Measurements from ENCODE around the gene APRT. TPM values are rescaled to one million over a fixed set of nuclear protein-coding genes. Genes with fewer than 3 reads are reported as not detected.
A peak's percentile ranks its signal among the peaks of the same experiment; 100 is the strongest.

The APRT gene
- total RNA-seq, 4 donors from 2014 or later = 81.6 to 221 (median 149) TPM

DNA sequence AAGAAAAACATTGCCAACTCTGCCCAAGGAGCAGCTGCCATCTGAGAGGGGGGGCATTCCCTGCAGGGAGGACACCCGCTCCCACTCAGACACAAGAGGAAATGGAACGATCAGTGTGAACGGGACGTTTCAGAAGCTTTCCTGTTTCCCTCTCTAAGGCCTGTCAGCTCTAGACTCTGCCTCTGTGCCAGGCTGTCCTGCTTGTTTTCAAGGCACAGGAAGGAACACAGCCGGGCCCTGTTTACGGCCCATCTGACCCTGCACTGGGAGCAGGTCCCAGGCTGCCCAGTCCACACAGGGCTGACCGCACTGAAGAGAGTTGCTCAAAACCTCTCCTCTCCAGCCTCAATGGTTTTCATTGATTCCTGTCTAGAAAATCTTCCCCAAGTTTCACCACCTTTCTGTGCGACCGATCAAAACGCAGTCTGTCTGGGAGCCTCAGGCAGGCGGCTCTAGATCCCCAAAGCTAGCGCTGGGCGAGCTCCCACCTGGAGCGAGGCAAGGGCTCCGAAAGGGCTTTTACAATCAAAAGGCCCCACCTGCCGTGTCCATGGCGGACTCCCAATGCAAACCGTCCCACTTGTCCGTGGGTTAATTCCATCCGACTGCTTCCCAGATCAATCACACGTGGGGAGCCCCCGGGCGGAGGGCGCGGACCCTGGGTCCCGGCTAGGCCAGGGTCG lies 28.2 kb downstream of the APRT start:
- Histone ChIP-seq H3K4me3 (peak overlapping the region; percentile 57 to 87 (median 74)), H3K27ac (peak overlapping the region; percentile 90 to 97 (median 94)), H3K4me1 (peaks cover 38 to 58% (median 53%) of the 10 kb centered on the region in 4 donors), H3K36me3 (no peaks in the 10 kb centered on the region), H3K9me3 (no peaks in the 10 kb centered on the region), H3K27me3 (no peaks in the 10 kb centered on the region)
- intact Hi-C loops (cut with DNase I; ENCODE audit: low total_unique reads) = no loop called here
- DNase-seq = no peak
- in situ Hi-C loops (cut with MboI; ENCODE audit: low pct_ligation_motif_present in 1 of 4, low pct_unique_long_range_greater_than_20kb in 1 of 4, low sequenced_read_pairs in 3 of 4) = no loop called here
- WGBS, 2 donors (ENCODE audit: low coverage in 1 of 2) = 20% methylated on average over 27 of the region's 27 CpGs; no CpG with 5 or more reads in 1 of the 2 donors
- TF ChIP-seq POLR2A (IDR thresholded peaks at IDR 0.05) (no peak), POLR2AphosphoS5 (IDR thresholded peaks at IDR 0.05) (peak; percentile 32 to 40 (median 36)), EP300 (IDR thresholded peaks at IDR 0.05; ENCODE audit: low read depth) (no peak)
- TF ChIP-seq, protein P1, sequence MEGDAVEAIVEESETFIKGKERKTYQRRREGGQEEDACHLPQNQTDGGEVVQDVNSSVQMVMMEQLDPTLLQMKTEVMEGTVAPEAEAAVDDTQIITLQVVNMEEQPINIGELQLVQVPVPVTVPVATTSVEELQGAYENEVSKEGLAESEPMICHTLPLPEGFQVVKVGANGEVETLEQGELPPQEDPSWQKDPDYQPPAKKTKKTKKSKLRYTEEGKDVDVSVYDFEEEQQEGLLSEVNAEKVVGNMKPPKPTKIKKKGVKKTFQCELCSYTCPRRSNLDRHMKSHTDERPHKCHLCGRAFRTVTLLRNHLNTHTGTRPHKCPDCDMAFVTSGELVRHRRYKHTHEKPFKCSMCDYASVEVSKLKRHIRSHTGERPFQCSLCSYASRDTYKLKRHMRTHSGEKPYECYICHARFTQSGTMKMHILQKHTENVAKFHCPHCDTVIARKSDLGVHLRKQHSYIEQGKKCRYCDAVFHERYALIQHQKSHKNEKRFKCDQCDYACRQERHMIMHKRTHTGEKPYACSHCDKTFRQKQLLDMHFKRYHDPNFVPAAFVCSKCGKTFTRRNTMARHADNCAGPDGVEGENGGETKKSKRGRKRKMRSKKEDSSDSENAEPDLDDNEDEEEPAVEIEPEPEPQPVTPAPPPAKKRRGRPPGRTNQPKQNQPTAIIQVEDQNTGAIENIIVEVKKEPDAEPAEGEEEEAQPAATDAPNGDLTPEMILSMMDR (IDR thresholded peaks at IDR 0.05) = no peak

DNA sequence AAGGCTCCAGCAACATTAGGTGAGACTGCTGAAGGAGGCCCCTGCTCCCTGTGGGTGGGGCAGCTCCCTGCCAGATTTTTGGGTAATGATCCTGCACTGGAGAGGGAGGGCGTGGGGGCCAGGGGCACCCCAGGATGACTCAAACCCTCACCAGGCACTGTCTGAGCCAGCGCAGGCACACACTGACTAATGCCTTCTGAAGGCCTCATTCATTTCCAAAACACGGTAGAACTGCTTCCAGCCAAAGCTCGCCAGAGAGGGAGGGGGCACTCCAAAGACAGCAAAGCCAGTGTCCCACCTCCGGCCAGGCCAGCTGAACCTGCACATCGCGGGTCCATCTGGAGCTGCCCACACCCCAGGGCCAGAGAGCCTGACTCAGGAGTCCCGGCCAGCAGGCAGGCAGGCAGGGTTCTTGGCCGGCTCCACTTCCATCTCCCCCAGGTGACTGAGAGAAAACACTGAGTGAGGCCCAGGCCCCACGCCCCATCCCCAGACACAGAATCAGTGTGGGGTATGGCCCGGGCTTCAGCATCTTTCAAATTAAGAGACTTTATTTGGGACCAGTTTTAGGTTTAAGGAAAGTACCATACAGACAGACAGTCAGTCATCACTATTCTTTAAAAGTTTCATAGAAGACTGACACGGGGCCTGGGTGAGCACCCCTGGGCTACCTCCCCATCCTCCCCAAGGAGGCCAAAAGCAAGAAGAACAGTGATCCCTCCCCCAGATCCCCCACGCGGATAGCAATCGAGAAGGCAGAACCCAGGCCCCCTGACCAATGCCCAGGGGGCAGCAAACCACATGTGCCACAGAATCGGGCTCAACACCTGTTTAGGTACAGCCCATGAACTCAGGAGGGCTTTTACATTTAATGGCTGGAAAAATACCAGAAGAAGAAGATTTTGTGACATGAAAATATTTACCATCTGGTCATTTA lies 29.0 kb downstream of the APRT start:
- peak in 1 of 3 donors; percentile 22 for TF ChIP-seq POLR2AphosphoS5 (IDR thresholded peaks at IDR 0.05)
- no peak for TF ChIP-seq EP300 (IDR thresholded peaks at IDR 0.05; ENCODE audit: low read depth)
- peak overlapping the region; percentile 1 to 87 (median 74) for H3K4me3 ChIP-seq
- DNase-seq = no peak
- no peaks in the 10 kb centered on the region for H3K27me3 ChIP-seq
- in situ Hi-C loops (cut with MboI; ENCODE audit: low pct_ligation_motif_present in 1 of 4, low pct_unique_long_range_greater_than_20kb in 1 of 4, low sequenced_read_pairs in 3 of 4) (no loop called here), intact Hi-C loops (cut with DNase I; ENCODE audit: low total_unique reads) (no loop called here)
- no peaks in the 10 kb centered on the region for H3K36me3 ChIP-seq
- WGBS, 2 donors (ENCODE audit: low coverage in 1 of 2) = 30 to 49% methylated on average over 2 to 13 of the region's 16 CpGs
- H3K9me3 ChIP-seq = no peaks in the 10 kb centered on the region
- peak overlapping the region; percentile 90 to 97 (median 94) for H3K27ac ChIP-seq
- H3K4me1 ChIP-seq = peaks cover 38 to 66% (median 55%) of the 10 kb centered on the region in 4 donors

DNA sequence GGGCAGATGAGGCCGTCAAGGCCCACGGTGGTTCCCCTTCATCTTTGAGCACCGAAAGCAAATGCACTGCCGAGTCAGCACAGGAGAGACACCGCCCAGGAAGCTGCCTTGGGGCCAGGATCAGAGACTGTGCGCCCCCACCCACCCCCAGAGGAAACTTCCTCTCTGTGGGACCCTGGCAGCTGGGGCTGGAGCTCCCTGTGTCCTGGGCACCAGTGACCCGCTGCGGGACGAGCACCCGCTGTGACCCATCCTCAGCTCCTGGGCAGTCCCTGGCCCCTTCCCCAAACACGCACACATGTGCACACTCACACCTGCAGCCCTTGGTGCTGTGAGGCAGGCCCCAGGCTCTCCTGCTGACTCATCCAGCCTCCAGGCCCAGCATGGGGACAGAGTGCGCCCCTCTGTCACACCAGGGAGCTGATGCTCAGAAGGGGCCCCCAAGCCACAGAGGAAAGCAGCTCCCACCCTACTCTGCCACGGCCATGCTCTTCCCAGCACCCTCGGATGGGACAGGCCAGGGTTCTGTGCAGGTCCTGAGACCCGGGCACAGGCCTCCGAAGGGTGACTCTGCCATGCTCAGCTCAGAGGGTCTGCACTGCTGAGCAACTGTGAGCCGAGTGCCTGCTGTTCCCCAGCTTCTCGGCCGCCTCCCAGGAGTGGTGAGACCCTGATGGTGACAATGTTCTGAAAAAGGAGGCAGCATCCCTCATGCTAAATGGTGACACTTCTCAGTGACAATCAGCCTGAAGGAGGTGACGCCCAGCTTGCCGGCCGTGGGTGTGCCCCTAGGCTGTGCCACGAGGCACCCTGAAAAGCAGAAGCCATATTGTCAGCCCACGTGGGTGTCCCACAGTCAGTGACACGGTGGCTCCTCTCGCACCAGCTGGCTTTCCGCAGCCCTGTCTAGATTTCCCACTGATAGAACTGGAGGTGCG lies 30.3 kb downstream of the APRT start:
- in situ Hi-C loops (cut with MboI; ENCODE audit: low pct_ligation_motif_present in 1 of 4, low pct_unique_long_range_greater_than_20kb in 1 of 4, low sequenced_read_pairs in 3 of 4) (no loop called here), intact Hi-C loops (cut with DNase I; ENCODE audit: low total_unique reads) (no loop called here)
- TF ChIP-seq, protein P1 (IDR thresholded peaks at IDR 0.05) = no peak
- TF ChIP-seq EP300 (IDR thresholded peaks at IDR 0.05; ENCODE audit: low read depth) (no peak), POLR2AphosphoS5 (IDR thresholded peaks at IDR 0.05) (no peak), POLR2A (IDR thresholded peaks at IDR 0.05) (no peak)
- no peak overlapping the region for H3K4me3 ChIP-seq
- peak overlapping the region; percentile 90 to 97 (median 94) for H3K27ac ChIP-seq
- peak; percentile 73 for DNase-seq
- H3K4me1 ChIP-seq = peaks cover 45 to 77% (median 61%) of the 10 kb centered on the region in 4 donors
- H3K27me3 ChIP-seq = no peaks in the 10 kb centered on the region
- H3K9me3 ChIP-seq = no peaks in the 10 kb centered on the region
- no peaks in the 10 kb centered on the region for H3K36me3 ChIP-seq
- 35 to 53% methylated on average over 4 to 18 of the region's 28 CpGs for WGBS, 2 donors (ENCODE audit: low coverage in 1 of 2)

Measured in transverse colon (tissue), 4 donors.